GM10266 (cell line): ENCODE measurements around the gene QSOX2.

Experiments
- DNase-seq: peaks from one replicate; pipeline ENCODE4 v3.0.0; 2012; ENCODE audit errors: extremely low spot score
- TF ChIP-seq, protein P1 (sequence below): IDR thresholded peaks from 2 replicates; pipeline ENCODE4 v1.5.1; 2012; ENCODE audit warnings: mild to moderate bottlenecking, low read depth; ENCODE audit not compliant: control insufficient read depth, insufficient read depth; ENCODE audit errors: missing control alignments

QSOX2 gene

DNA sequence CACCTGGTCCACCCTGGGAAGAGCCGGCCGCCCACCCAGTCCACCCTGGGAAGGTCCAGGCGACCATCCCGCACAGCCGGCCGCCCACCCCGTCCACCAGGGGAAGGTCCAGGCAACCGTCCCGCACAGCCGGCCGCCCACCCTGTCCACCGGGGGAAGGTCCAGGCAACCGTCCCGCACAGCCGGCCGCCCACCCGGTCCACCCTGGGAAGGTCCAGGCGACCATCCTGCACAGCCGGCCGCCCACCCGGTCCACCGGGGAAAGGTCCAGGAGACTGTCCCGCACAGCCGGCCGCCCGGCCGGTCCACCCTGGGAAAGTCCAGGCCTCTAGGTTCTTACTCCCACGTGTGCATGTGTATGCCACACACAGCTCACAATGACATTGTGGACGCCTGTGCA is 6.7 kb upstream of the QSOX2 start:
- DNase-seq: no peak
- TF ChIP-seq, protein P1, sequence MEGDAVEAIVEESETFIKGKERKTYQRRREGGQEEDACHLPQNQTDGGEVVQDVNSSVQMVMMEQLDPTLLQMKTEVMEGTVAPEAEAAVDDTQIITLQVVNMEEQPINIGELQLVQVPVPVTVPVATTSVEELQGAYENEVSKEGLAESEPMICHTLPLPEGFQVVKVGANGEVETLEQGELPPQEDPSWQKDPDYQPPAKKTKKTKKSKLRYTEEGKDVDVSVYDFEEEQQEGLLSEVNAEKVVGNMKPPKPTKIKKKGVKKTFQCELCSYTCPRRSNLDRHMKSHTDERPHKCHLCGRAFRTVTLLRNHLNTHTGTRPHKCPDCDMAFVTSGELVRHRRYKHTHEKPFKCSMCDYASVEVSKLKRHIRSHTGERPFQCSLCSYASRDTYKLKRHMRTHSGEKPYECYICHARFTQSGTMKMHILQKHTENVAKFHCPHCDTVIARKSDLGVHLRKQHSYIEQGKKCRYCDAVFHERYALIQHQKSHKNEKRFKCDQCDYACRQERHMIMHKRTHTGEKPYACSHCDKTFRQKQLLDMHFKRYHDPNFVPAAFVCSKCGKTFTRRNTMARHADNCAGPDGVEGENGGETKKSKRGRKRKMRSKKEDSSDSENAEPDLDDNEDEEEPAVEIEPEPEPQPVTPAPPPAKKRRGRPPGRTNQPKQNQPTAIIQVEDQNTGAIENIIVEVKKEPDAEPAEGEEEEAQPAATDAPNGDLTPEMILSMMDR: no peak

DNA sequence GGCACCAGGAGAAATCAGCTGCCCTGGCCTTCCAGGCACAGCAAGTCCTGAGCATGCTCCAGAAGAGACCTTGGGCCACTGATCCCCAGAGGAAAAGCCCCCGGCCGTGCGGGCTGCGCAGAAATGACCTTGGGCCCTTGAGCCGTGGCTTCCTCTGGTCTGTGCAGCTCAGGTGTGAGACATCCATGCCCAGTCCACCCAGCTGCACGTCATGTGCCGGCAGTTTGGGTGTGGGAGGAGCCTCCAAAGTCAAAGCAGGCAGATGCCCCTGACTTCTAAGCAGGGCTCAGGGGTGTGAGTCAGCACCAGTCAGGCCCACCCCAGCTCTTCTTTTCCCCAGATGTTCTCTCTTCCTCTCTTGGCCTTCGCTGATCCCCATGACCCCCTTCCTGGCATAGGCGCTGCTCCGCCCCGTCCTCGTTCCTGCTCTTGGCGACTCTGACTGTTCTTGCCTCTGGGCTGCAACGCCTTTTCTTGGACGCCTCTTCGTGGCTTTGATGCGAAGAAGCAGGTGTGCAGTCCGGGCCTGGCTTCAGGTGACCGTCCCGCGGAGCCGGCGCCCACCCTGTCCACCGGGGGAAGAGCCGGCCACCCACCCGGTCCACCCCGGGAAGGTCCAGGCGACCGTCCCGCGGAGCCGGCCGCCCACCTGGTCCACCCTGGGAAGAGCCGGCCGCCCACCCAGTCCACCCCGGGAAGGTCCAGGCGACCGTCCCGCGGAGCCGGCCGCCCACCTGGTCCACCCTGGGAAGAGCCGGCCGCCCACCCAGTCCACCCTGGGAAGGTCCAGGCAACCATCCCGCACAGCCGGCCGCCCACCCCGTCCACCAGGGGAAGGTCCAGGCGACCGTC is 5.9 kb upstream of the QSOX2 start:
- no peak for DNase-seq
- TF ChIP-seq, protein P1: no peak

DNA sequence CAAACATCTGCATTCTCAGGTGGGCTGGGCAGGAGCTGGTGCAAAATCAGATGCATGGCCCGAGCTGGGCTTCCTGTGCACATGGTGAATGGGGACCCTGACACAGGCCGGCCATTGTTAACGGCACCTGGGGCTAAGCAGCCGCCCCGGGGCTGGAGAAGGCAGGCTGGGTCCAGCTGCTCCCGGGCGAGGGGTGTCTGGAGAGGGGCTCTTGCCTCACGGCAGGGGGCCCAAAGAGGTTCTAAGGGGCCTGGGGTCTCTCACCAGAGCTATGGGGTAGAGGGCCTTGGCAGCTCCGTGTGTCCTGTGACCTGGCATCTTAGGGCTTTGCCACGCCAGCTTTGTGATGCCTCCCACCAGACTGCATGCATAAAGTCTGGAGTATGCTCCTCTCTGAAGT is 5.1 kb upstream of the QSOX2 start:
- DNase-seq: no peak
- TF ChIP-seq, protein P1: no peak

DNA sequence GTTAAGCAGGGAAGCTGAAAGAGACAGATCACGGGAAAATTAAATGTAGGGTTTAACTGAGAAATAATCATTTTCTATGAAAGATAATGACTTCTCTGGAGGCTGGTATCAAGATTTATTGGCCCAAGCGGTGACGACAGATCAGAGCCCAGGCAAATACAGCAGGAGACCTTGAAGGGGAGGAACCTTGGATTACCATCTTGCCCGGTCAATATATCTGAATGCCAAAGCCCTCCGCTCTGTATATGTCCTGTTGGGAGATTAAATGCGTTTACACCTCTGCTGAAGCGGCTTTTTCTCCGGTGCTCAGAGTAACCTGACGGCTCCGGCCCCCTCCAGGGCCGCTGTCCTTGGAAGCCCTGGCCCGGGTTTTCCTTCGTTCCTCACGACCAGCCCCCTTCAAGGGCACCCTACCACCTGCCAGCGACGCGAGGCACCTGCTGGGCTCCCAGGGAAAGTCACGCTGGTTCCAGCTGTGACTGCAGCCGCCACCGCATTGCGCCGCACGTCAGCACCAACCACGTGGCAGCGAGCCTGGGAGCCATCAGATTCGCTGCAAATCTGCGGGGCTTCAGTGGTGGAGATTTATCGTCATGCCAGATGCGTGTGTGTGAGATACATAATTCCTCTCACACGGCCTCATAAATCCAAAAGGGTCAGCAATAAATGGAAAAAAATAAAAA is 4.4 kb upstream of the QSOX2 start:
- TF ChIP-seq, protein P1: no peak
- no peak for DNase-seq

DNA sequence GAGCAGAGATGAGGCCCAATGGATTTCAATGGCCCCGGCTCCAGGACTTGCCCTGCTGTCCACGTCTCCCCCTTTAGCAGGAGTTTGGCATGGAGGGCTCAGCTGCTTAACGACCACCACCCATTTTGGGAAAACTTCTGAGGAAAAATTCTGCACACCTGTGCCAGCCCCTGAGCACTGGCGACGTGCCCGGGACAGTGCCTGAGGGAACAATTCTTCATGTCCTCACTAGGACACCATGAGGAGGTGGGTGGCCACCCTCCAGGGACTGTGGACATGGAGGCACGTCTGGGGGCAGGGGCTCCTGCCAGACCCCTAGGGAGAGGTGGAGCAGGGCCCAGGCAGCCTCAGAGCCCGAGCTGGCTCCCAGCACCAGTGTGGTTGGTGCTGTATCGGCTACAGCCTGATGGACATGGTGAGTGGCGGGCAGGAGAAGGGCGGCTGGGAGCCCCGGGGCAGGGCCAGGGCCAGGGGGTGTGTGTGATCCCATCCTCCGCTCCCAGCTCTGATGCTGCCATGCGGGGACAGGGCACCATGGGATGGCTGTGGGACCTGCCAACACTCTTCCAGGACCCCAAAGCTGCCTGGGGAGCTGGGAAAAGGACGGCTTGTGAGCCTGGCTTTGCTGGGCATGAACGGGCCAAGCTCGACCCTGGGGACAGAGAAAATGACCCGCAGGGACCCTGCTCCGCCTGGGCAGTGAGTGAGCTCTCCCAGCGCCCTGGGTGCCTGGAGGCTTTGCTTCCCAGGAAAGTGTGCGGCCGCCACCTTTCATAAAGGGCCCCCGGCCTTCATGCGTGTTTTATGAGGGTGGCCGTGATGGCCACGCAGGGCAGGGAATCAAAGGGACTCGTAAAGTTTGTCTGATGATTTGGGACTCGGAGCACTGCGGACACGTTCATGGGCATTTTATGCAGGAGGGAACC is 3.6 kb upstream of the QSOX2 start:
- no peak for DNase-seq
- TF ChIP-seq, protein P1: no peak

DNA sequence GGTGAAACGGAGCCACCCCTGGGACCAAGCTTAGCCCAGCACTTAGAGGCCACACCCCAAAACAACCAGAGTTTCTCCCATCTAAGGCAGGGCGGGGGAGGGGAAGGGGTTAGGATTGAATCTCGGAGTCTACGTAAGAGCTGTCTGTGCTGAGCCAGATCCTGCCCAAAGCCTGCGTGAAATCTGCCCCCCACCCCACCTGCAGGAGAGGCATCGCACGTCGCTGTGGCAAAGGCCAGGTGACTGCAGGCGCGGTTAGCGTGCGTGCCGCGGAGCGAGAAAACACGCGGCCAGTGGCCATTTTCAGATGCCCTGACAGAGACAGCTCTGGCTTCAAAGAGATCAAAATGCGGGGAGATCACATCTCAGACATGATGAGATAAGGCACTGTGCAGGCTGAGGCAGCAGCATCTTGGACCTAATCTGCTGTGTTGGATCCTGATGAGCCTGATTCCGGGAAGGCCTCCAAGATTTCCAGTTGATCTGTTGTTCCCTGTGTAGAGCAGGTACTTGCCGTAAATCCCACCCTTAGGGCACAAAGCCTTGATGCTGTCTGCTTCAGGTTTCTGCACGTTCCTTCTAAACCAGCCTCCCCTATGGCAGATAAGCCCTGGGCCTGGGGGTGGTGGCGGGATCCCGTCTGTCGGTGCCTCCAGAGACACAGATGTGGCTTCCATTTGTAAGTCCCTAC is 2.5 kb upstream of the QSOX2 start:
- DNase-seq: no peak
- TF ChIP-seq, protein P1: no peak
